HG02981 (cell line): ENCODE measurements around the gene RASAL2.
A peak's percentile ranks its signal among the peaks of the same experiment; 100 is the strongest.
"Not testable (repeated sequence)": the region's sequence is repeated elsewhere in the genome, so short reads cannot be mapped to it uniquely, and the experiment has no call there.

ENCODE experiments used
- ATAC-seq: cut with Tn5 transposase; IDR thresholded peaks from one replicate; pipeline ENCODE4 v1.9.1; 2021; ENCODE audit warnings: mild to moderate bottlenecking, moderate library complexity; ENCODE audit not compliant: unreplicated experiment

Gene RASAL2

DNA sequence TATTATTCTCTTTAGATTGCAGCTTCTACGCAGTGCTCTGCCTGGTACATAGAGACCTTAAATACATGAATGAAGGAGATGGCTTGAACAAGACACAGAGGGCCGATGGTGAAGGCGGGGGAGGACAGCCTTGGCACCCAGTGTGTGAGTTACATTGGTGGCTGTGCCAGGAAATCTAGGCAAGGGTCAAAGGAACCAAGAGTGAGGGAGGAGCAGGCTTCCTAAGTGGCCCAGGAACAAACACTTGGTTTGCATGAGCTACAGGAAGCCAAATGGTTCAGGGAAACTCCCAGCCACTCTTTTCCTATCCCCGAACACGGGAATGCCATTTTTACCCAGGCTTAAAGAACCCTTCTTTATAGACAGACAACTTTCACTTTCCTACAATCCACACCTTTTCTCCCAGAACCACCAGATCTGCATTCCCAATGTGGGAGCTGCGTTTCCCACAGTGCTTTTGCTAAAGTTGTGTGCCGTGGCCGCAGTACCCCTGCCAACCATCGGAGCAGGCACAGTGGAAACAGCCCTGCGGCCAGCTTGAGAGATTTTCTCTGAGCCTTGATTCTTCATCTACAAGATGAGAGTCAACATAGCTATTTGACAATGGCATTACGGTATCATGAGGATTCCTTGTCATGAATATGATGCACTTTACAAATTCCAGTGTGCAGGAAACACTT, 406.3 kb downstream of the RASAL2 start:
- no peak for ATAC-seq

DNA sequence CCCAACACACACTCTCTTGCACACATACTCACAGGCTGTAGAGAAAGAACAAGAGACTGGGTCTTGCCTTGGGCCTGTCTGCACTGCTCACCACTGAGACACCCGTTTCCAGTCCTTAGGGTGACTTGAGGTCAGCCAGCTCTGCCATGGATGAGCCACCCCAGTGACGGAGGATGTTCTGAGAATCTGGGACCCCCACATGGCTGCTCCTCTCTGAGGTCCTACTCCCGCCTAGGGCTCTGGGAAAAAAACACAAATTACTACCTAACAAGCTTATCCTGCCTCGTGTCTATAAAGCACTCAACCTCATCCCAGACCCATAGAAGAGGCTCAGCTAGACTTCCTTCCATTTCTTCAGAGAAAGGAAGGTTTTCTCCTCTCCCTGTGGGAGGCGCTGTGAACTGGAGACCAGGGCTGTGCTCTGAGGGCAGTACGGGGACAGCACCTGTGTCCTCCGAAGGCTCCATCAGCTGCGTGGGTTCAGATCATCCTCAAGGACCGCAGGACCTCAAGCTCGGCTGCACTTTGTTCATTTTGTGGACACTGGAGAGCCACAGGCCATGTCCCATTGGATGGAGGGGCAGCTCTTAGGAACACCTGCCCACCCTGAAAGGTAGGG, 407.1 kb downstream of the RASAL2 start:
- ATAC-seq, result no peak

DNA sequence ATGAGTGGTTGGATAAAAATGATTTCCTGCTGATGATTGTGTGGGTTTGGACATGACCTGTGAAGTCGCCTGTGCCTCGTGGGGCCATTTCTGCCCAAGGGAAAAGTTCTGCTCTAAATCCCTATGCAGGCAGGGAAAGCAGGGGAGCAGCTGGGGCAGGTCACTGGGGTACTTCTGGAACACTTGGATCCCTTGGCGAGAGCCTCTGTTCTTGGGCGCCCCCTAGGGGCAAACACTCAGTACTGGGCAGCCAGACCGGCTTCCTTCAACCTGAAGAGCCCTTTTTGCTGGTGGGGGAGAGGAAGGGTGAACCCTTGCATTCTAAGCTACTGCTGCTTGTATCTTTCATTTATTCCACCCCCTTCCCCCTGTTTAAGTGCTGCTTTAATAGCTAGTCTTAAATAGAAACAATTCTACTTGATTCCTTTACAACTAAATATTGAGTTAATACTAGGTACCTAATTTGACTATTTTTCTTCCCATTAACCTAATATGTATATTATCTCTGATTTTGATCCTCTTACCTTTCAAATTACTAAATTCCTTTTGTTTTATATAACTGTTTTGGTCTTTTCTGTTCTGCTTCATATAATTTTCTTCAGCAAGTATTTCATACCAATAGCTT, 407.9 kb downstream of the RASAL2 start:
- peak; percentile 85 for ATAC-seq

DNA sequence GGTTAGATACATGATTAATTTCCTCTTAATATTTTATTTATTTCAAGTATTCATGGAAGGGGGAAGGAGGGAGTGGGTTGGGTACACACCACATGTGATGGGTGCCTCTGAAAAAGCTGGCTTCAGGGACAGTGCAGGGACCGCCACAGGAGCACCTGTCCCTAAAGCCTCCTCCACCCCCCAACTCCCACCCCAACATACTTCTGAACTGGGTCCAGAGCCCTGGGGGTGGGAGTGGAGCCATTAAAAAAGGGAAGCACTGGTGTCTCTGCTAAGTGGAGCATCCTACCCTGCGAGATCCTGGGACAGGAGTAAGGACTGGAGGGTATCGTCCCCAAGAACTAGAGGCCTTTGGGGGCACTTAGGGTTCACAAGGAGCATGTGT, 408.4 kb downstream of the RASAL2 start:
- ATAC-seq, result no peak

DNA sequence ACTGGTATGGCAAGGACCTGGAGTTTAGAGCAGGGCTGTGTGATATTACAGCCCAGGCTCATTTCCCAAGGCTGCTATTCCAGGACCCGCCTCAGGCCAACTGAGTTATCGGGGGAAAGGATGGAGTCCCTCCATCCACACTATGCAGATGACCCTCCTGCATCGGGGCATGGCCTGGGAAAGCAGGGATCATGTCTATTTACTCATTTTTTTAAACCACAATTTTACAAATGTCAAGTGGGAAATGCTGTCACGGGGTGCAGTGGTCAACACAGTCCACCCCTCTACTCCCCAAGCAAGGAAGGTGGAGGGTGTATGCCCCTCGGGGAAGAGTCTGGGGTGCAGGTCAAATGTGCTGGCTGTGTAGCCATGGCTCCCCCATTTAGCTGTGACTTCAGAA, 409.0 kb downstream of the RASAL2 start:
- ATAC-seq, result no peak

DNA sequence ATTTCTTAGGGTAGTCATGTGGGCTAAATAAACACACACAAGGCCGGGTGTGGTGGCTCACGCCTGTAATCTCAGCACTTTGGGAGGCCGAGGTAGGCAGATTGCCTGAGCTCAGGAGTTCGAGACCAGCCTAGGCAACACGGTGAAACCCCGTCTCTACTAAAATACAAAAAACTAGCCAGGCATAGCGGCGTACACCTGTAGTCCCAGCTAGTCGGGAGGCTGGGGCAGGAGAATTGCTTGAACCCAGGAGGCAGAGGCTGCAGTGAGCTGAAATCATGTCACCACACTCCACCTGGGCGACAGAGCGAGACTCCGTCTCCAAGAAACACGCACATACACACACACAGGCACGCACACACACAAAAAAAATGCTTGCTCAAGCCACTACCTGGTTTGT, 409.4 kb downstream of the RASAL2 start:
- ATAC-seq, result not testable (repeated sequence)

DNA sequence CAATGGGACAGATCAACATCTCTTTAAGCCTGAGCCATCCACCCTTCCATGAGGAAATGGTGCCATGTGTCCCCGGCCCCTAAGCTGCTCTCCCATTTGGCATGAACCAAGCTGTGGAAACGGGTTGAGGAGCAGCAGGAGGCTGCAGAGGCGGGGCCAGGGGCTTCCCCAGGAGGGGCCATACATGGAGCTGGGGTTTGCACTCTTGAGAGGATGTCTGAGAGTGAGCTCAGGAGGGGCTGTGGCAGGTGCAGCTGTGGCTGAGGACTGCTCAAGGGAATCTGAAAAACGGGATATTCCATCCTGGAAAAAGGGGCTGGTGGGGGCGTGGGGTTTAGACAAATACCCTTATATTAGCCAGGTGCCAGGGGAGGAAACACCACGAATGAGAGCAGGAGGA, 409.9 kb downstream of the RASAL2 start:
- no peak for ATAC-seq

DNA sequence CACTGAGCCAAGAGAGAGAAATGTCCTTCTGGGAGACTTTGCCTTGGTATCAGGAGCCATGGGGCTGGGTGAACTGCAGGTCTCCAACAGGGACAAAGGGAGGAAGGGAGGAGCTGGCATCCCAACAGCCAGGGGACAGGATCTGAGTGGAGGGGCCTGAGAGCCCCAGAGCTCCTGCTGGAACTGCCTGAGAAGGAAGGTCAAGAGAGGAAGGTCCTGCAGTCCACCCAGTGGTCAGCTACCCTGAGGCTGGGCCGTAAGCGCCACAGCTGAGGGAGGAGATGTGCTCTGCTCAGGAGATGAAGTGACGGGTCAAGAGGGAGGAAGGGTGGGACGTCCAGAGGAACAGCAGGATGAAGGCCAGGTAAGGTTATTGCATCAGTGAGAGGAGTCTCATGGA, 410.4 kb downstream of the RASAL2 start:
- no peak for ATAC-seq

DNA sequence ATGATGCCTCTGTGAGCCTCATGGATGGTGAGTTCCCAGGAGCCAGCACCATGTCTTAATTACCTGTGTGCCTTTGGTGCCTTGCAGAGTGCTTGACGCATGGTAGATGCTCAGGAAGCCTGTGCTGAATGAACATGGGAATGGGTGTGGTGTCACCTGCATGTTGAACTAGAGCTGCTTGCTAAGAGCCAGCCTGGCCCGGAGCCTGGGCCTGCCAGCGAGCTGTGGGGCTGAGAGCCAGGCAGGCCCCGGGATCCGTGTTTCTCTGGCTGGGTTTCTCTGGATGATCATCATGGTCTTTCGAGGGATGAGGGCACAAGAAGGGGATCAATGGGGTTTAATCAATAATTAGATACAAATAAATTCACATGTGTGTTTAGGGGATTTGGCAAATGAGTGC, 412.3 kb downstream of the RASAL2 start:
- ATAC-seq, result no peak

DNA sequence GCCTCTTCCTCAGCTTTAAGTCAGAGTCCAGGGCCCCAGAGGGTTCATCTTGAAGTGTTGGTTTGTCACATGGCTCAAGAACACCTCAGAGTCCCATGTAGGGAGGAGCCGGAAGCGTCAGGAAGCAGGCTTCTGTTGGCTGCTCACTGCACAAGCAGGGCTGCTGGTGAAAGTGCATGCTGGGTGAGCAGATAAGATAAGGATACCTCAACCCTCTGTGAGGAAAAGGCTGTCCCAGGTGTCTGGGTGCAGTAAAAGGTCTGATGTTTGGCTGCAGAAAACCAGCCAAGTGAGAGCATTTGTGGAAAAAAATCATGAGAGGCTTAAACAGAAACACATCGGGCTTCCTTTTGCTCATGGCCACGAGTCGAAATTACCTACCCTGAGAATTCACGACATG, 412.8 kb downstream of the RASAL2 start:
- ATAC-seq, result no peak

DNA sequence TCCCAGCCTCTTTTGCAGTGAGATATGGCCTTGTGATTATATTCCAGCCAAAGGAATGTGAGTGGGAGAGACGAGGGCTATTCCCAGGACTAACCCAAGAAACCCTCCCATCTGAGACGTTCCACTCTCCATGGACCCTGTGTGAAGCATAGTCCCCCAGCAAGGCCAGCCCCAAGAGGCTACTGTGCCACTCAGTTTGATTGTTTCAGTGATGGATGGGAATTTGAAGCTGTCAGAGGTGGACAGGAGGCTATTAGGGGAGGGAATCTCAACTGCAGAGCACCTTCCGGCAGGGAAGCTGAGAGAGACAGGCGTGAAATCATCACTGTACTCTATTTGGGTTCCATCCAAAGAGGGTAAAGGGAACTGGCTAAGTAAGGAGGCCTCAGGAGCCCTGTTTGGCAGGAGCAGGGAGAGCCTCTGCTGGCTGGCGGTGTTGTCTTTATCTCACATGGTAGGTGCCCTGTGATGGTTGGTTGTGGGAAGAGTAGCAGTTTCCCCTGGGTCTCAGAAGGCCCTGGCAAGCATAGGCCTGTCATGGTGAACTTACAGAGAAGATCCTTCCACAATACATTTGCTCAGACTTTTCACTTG, 415.6 kb downstream of the RASAL2 start:
- no peak for ATAC-seq

DNA sequence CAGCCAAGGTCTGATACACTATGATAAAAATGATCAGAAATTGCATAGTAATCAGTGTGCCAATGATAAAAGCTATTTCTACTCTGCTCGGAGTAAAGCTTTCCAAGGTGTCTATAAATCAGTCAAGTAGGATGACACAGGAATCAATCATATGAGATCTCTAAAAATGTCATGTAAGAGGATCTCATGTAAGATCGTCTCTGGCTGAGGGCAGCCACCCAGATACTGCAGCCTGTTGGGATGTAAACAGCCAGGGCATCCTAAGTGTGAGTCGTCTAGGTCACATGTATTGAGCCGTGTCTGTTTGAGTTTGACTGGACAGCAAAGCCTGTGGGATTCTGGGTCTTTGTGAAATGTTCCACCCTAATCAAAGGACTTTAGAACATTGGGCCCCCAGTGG, 416.3 kb downstream of the RASAL2 start:
- no peak for ATAC-seq

DNA sequence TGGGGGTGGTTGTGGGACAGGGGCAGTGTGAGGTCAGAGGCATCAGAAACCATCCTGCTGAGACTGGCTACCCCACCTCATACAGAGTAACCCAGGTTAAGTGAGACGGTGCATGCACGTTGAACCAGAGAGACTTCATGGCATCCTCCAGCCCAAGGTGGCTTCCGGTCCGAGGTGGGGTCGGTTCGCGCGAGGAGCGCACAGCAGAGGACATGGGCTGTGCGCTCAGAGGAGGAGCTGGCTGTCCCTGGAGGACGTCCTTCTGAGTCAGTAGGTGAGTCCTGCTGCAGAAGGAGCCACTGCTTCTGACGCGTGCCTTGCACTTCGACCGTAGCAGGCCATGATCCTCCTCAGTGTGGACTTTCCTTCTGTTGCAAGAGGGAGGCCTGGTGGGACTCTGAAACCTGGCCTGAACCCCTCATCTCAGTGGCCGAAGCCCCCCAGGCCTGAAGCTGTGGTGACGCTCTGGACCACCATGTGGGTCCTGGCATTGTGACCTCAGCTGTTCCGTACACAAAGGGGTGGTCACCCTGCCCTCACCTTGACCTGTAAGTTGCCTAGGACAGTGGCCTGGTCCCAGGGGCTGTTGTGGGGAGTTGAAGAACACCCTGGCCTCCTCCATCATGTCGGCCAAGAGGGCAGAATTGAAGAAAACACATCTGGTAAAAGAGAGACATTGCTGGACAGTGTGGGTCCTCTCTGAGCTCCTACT, 418.8 kb downstream of the RASAL2 start, which contains the start of gene TEX35:
Gene TEX35 (plus strand): TSS at position 544 of the 712 bp plus-strand sequence. CDS start 80 bp downstream, at position 624.
- ATAC-seq, result no peak

DNA sequence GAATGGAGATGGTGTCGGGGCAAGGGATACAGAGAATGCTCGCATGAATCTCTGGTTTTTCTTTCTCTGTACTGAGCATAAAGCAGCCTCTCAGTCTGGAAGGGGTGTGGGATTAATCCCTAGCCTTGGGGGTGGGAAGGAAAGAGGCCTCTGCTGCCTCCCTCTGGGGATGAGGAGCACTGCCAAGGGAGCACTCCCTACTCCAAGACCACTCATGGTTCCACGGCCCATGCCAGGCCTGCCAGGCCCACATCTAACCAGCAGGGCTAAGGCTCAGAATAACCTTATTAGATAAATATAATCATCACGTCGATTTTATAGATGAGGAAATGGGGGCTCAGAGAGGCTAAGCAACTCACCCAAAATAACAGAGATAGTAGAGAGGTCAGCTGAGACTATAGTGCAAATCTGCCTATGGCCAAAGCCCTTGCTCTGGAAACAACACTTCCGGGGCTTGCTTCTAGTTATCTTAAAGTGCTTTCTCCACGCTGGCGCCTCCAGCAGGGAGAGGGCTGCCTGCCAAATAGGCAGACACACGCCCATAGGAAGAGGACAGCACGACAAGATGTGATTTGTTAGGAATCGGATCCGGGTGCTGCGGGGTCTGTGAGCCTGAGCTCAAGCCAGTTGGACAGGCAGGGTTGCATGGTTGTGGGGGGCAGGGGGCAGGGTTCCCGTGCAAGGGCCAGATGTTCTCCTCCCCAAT, 419.5 kb downstream of the RASAL2 start:
- ATAC-seq, result no peak

DNA sequence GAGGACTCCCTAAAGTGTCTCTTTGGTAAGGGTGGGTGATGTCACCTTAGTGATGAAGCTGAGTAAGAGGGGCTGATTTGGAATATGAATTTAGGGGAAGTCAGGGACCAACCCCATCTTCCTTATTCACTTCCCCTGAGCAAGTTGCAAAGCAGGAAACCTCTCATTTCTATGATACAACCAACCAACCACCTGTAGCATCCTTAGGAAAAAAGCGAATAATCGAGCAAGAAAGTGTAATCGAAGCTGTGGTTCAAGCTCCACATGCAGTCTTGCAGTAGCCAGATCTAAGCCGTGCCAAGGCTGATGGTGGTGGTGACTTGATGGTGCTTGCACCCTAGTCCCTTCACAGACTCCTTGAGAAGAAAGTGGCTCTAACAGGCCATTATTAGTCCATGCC, 422.2 kb downstream of the RASAL2 start:
- ATAC-seq, result no peak

DNA sequence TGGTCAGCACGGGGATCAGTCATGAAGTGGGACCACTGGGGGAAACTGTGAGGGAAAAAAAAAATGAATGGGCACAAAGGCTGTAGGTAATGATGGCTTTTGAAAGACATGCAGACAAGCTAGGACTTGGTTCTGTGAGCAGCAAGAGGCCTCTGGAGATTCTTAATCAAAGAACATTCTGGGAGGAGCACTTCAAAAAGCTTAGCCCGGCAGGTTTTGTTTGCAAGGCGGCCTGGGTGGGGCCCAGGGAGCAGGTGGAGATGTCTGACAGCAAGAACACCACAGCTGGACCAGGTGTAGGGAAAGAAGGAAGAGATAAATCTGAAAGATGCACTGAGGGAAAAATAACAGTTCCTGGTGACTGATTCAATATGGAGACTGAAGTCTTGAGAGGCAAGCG, 425.0 kb downstream of the RASAL2 start:
- ATAC-seq, result no peak

DNA sequence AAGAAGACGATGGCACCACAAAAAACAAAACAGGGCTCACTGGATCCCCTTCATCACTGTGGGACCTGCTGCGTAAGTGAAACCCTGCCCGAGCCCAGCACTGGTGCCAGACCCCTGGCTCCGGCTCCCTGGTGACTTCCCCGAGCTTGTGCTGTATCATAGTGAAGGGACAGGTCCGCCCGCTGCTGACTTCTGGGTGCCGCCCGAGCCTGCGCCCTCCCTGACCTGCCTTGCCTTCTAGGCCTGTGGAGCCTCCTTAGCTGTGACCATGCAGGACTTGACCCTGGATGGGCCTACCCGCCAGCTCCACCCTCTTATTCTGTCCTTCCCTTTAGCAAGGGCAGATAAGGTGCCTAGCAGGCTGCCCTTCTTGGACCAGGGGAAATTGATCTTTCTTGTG, 426.9 kb downstream of the RASAL2 start:
- ATAC-seq, result no peak

DNA sequence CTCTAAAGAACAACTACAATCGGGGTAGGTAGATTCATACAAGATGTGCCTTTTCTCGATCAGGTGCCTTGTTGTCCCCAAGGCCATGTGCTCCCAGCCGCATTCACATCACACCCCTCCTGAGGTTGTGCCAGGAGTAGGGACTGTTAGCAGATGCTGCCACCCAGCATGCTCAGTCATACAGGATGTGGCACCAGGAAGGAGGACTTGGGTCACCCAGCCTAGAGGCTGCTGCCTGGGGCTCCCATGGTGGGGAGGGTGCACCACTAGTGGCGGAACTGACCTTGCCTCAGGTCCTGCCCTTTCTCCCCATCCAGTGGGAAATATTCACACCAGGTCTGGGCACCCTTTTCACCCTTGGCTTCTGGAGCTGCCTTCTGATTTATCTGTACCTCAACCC, 427.3 kb downstream of the RASAL2 start:
- no peak for ATAC-seq

DNA sequence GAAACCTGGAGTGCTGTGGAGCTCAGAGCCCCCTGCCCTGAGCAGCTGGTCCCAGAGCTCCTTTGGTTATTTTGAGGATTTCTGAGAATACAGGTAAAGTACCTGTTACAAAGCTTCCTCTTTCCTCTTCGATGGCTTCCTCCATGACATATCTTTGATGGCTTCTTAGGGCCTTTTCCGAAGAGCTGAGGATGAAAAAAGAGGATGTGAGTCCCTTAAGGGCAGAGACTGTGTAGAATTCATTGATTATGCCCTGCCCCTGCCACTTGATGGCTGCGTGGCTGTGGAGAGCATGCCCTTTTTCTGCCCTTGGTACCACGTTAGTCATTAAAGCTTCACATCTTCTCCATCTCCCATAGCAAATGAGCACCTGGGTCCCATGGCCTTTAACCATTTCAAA, 433.2 kb downstream of the RASAL2 start:
- ATAC-seq, result no peak

DNA sequence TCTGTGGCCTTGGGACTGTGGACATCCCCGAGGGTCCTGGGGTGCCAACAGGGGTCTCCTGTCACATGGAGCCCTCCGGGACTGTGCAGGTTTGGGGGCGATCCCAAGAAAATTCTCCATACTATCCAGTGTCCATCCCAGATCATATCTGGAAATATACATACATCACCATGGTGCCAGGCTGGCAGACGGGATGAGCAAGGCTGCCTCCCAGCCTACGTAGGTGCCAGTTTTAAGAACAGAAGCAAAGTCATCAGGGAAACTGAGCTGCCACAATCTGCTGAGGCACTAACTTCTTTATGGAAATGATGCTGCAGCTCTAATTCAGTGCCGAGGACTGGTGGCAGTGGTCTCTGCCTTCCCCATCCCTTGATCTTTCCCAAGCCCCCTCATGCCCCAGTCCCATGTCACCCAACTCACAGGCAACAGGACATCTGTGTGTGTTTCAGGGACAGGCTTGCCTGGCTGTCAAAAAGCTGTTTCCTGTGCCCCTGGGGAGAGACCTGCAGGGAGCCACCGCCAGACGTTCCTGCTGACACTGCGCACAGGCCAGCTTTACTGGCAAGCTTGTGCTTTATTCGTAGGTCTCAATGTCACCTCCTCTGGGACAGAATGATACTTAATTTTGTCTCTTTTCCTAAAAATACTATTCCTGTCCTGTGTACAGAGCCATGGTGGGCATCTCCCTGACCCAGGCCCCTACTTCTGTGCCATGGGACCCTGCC, 434.5 kb downstream of the RASAL2 start:
- ATAC-seq, result no peak
